ENCODE measurements around the gene S100A3. TPM values are rescaled to one million over a fixed set of nuclear protein-coding genes. Genes with fewer than 3 reads are reported as not detected.

The S100A3 gene
- total RNA-seq, 1 experiment from 2014 or later, result 0.33 TPM

DNA sequence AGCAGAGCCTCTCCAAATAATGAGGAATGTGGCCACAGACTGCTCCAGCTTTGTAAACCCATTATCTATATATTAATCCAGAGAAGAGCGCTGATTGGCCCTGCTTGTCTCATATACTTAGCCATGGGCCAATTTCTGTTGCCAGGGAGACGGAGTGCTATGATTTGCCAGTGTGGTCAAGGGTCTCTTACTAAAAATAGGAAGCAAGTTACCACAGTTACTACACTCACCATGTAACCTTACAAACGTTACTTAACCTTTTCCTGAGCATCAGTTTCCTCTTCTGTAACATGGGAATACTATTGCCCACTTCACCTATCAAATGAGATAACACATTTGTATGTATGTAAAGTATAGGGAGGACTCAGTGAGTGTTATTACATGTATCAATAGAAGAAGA is 24.3 kb upstream of the S100A3 start:
- TF ChIP-seq, protein P1, sequence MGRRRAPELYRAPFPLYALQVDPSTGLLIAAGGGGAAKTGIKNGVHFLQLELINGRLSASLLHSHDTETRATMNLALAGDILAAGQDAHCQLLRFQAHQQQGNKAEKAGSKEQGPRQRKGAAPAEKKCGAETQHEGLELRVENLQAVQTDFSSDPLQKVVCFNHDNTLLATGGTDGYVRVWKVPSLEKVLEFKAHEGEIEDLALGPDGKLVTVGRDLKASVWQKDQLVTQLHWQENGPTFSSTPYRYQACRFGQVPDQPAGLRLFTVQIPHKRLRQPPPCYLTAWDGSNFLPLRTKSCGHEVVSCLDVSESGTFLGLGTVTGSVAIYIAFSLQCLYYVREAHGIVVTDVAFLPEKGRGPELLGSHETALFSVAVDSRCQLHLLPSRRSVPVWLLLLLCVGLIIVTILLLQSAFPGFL (CRISPR knock-in tag; IDR thresholded peaks at IDR 0.05; ENCODE audit: borderline replicate concordance), result no peak
- no peak for TF ChIP-seq SOX15 (CRISPR knock-in tag; IDR thresholded peaks at IDR 0.05)
- no peak overlapping the region for H3K27ac Mint-ChIP-seq

DNA sequence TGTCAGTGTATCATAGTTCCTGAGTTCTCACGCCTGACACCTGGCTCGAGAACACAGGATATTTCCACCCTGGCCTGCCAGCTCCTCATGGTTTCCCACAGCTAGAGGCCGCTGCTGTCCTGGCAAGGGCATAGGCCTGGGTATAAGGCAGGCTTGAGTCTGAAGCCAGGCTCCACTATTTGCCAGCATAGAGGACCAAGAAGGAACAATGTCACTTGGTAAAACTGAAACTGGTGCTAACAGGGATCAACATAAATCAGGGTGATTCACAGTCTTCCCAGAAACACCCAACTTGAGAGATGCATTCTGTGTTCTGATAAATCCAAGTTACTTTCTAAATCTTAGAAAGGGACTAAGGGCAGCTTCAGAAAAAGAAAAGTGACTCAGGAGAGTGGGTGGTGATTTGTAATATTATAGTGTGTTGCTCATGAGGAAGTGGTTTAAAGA is 23.5 kb upstream of the S100A3 start:
- Mint-ChIP-seq H3K4me3 (no peak overlapping the region), H3K36me3 (peaks cover 3% of the 10 kb centered on the region; the same call in 1 of the 2 replicates), H3K27me3 (ENCODE audit: low read depth) (peaks cover 2% of the 10 kb centered on the region; the same call in 1 of the 2 replicates), H3K27ac (no peak overlapping the region), H3K4me1 (peaks cover 17% of the 10 kb centered on the region), H3K9me3 (no peaks in the 10 kb centered on the region)
- peak; percentile 77 for ATAC-seq
- CTCF ChIA-PET, result interaction anchor here (0.5 to 6.1 kb wide), 37 partner anchors 8 to 1496 kb away, joined by 3 to 188 read pairs (median 5); partner anchors contain the start of genes CHTOP, S100A1, S100A13 and S100A14
- peak; percentile 73 for DNase-seq (ENCODE audit: low spot score)
- POLR2A ChIA-PET, result interaction anchor here (1.3 to 2.5 kb wide), 3 partner anchors 43 to 61 kb away, joined by 5 to 9 read pairs (median 5); partner anchors contain the start of genes CHTOP, S100A13 and S100A14
- TF ChIP-seq NFYB (CRISPR knock-in tag; conservative IDR thresholded peaks at IDR 0.05; ENCODE audit: low read depth) (no peak), SOX15 (CRISPR knock-in tag; IDR thresholded peaks at IDR 0.05) (no peak), ZNF121 (CRISPR knock-in tag; IDR thresholded peaks at IDR 0.05) (no peak)
- TF ChIP-seq, protein P2, sequence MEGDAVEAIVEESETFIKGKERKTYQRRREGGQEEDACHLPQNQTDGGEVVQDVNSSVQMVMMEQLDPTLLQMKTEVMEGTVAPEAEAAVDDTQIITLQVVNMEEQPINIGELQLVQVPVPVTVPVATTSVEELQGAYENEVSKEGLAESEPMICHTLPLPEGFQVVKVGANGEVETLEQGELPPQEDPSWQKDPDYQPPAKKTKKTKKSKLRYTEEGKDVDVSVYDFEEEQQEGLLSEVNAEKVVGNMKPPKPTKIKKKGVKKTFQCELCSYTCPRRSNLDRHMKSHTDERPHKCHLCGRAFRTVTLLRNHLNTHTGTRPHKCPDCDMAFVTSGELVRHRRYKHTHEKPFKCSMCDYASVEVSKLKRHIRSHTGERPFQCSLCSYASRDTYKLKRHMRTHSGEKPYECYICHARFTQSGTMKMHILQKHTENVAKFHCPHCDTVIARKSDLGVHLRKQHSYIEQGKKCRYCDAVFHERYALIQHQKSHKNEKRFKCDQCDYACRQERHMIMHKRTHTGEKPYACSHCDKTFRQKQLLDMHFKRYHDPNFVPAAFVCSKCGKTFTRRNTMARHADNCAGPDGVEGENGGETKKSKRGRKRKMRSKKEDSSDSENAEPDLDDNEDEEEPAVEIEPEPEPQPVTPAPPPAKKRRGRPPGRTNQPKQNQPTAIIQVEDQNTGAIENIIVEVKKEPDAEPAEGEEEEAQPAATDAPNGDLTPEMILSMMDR (IDR thresholded peaks at IDR 0.05), result peak; percentile 30

More for the DNA sequence above, 24.3 kb upstream of the S100A3 start:
- DNase-seq (ENCODE audit: low spot score) (no peak), ATAC-seq (no peak)
- no peaks in the 10 kb centered on the region for H3K9me3 Mint-ChIP-seq
- H3K4me3 Mint-ChIP-seq, result no peak overlapping the region
- H3K36me3 Mint-ChIP-seq, result peaks cover 3% of the 10 kb centered on the region; the same call in 1 of the 2 replicates
- peaks cover 17% of the 10 kb centered on the region for H3K4me1 Mint-ChIP-seq
- peaks cover 2% of the 10 kb centered on the region; the same call in 1 of the 2 replicates for H3K27me3 Mint-ChIP-seq (ENCODE audit: low read depth)
- ChIA-PET POLR2A (interaction anchor here (1.3 to 2.5 kb wide), 3 partner anchors 43 to 61 kb away, joined by 5 to 9 read pairs (median 5); partner anchors contain the start of genes CHTOP, S100A13 and S100A14), CTCF (interaction anchor here (1.3 to 6.1 kb wide), 14 partner anchors 7 to 202 kb away, joined by 3 to 188 read pairs (median 8); partner anchors contain the start of genes S100A1, S100A13, S100A14 and S100A16)

DNA sequence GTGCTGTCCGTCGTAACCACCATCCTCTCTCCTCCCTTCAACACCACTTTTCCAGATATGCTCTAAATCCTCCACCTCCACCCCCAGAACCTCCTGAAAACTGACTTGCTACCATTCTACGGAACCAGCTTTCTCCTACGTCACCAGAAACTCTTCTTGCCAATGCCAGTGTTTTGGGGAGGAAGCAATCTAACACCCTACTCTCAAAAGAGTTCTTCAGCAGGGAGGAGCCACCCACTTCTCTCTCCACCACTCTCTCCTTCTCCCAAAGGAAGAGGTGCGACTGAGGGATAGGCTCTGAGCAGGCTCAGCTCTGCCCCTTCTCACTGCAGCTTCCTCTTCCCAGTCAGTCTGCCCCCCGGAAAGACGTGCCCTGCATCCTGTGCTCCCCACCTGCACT is 22.6 kb upstream of the S100A3 start:
- DNase-seq (ENCODE audit: low spot score) (no peak), ATAC-seq (no peak)
- ChIA-PET POLR2A (interaction anchor here (2.5 kb wide), 1 partner anchor 62 kb away, joined by 9 read pairs; the partner anchor contains the start of gene CHTOP), CTCF (interaction anchor here (0.7 to 6.1 kb wide), 24 partner anchors 9 to 279 kb away, joined by 3 to 188 read pairs (median 6); partner anchors contain the start of genes CHTOP, S100A1, S100A13 and S100A14)
- Mint-ChIP-seq H3K4me3 (no peak overlapping the region), H3K27ac (no peak overlapping the region), H3K27me3 (ENCODE audit: low read depth) (peaks cover 2% of the 10 kb centered on the region; the same call in 1 of the 2 replicates), H3K9me3 (no peaks in the 10 kb centered on the region), H3K4me1 (peaks cover 22% of the 10 kb centered on the region), H3K36me3 (peaks cover 3% of the 10 kb centered on the region; the same call in 1 of the 2 replicates)
- no peak for TF ChIP-seq SMAD3 (CRISPR knock-in tag; IDR thresholded peaks at IDR 0.05; ENCODE audit: borderline replicate concordance)
- no peak for TF ChIP-seq NR2C2 (CRISPR knock-in tag; IDR thresholded peaks at IDR 0.05)
- no peak for TF ChIP-seq NFYB (CRISPR knock-in tag; conservative IDR thresholded peaks at IDR 0.05; ENCODE audit: low read depth)
- no peak for TF ChIP-seq FOXK1 (CRISPR knock-in tag; IDR thresholded peaks at IDR 0.05)

DNA sequence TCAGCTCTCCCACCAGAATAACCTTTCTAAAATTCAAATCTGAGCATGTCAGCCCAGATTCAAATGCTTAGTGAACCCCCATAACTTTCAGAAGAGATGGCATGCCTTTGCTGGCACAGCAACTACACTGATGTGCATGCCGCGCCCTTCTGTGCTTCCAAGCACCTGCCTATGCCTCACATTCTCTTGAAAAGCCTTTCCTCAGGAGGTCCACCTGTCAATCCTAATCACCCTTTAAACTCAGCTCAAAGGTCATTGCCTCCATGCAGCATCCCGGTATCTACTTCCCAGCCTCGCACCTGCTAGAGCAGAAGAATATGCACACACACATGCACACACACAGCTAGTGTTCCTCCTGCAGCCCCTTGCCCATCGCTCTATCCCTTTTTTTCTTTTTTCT is 21.8 kb upstream of the S100A3 start:
- TF ChIP-seq SMAD4 (CRISPR knock-in tag; IDR thresholded peaks at IDR 0.05) (no peak), ZNF263 (CRISPR knock-in tag; IDR thresholded peaks at IDR 0.05; ENCODE audit: low read depth) (no peak)
- TF ChIP-seq, protein P3, sequence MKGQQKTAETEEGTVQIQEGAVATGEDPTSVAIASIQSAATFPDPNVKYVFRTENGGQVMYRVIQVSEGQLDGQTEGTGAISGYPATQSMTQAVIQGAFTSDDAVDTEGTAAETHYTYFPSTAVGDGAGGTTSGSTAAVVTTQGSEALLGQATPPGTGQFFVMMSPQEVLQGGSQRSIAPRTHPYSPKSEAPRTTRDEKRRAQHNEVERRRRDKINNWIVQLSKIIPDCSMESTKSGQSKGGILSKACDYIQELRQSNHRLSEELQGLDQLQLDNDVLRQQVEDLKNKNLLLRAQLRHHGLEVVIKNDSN (CRISPR knock-in tag; IDR thresholded peaks at IDR 0.05), result no peak
- H3K4me3 Mint-ChIP-seq, result no peak overlapping the region
- H3K36me3 Mint-ChIP-seq, result peaks cover 3% of the 10 kb centered on the region; the same call in 1 of the 2 replicates
- no peak overlapping the region for H3K27ac Mint-ChIP-seq
- peaks cover 28% of the 10 kb centered on the region for H3K4me1 Mint-ChIP-seq
- POLR2A ChIA-PET, result interaction anchor here (0.6 to 2.5 kb wide), 2 partner anchors 41 to 63 kb away, joined by 3 to 9 read pairs; partner anchors contain the start of gene CHTOP
- H3K9me3 Mint-ChIP-seq, result no peaks in the 10 kb centered on the region
- CTCF ChIA-PET, result interaction anchor here (0.6 to 6.1 kb wide), 9 partner anchors 25 to 278 kb away, joined by 3 to 188 read pairs (median 7); partner anchors contain the start of genes S100A1, S100A13, S100A14 and S100A16
- H3K27me3 Mint-ChIP-seq (ENCODE audit: low read depth), result peaks cover 2% of the 10 kb centered on the region; the same call in 1 of the 2 replicates
- ATAC-seq (no peak), DNase-seq (ENCODE audit: low spot score) (no peak)
